Smooth muscle cell of the brain vasculature (primary cell): Measurements from ENCODE around the gene COX4I2.
"Not testable (repeated sequence)": the region's sequence is repeated elsewhere in the genome, so short reads cannot be mapped to it uniquely, and the experiment has no call there.

Experiments
- DNase-seq: peaks from one replicate; pipeline ENCODE4 v3.0.0-alpha.2; 2012; ENCODE audit warnings: low read depth, low spot score

COX4I2 gene

GRCh38 chr20:31637660-31638059 lies at the start of gene COX4I2:
Gene COX4I2, plus strand, starts transcription at chr20:31637912. Its CDS starts 1,106 bp downstream, at chr20:31639018.
- DNase-seq = no peak

GRCh38 chr20:31590717-31591225 lies 46.9 kb upstream of the COX4I2 start:
- no peak for DNase-seq

- DNase-seq = no peak
Measured at GRCh38 chr20:31593221-31594001, 44.3 kb upstream of the COX4I2 start.

- DNase-seq = no peak
Measured at GRCh38 chr20:31594002-31594557, 43.6 kb upstream of the COX4I2 start.

GRCh38 chr20:31594558-31595379 lies 42.9 kb upstream of the COX4I2 start:
- DNase-seq = no peak

DNA sequence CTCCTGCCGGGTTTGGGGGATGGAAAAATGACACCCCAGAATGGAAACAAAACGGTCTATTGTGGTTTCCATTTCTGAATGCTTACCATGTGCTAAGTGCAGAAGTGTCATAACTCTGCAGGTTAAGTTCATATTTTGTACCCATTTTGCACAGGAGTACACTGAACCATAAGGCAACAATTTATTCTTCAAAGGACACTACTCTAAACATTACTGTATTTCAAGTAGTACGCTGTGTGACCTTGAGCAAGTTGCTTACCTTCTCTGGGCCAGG lies 42.4 kb upstream of the COX4I2 start:
- DNase-seq = no peak

- peak; percentile 75 for DNase-seq
Measured at GRCh38 chr20:31595654-31596411, 41.9 kb upstream of the COX4I2 start.

DNA sequence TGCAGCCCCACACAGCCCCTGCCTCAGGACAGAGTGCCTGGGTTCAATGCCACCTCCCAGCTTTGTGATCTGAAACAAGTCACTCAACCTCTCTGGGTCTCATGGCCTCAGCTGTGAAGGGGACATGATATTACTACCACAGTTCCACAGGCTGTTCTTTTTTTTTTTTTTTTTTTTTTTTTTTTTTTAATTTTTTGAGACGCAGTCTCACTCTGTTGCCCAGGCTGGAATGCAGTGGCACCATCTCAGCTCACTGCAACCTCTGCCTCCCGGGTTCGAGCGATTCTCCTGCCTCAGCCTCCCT lies 41.3 kb upstream of the COX4I2 start:
- not testable (repeated sequence) for DNase-seq

GRCh38 chr20:31596831-31597480 lies 40.8 kb upstream of the COX4I2 start:
- no peak for DNase-seq

- no peak for DNase-seq
Measured at GRCh38 chr20:31597481-31597855, 40.2 kb upstream of the COX4I2 start.

GRCh38 chr20:31602431-31602778 lies 35.3 kb upstream of the COX4I2 start:
- DNase-seq = no peak

GRCh38 chr20:31602779-31603441 lies 34.8 kb upstream of the COX4I2 start:
- peak; percentile 65 for DNase-seq

GRCh38 chr20:31603822-31604566 lies 33.7 kb upstream of the COX4I2 start:
- peak; percentile 88 for DNase-seq

GRCh38 chr20:31604567-31605030 lies 33.1 kb upstream of the COX4I2 start:
- DNase-seq = no peak

DNA sequence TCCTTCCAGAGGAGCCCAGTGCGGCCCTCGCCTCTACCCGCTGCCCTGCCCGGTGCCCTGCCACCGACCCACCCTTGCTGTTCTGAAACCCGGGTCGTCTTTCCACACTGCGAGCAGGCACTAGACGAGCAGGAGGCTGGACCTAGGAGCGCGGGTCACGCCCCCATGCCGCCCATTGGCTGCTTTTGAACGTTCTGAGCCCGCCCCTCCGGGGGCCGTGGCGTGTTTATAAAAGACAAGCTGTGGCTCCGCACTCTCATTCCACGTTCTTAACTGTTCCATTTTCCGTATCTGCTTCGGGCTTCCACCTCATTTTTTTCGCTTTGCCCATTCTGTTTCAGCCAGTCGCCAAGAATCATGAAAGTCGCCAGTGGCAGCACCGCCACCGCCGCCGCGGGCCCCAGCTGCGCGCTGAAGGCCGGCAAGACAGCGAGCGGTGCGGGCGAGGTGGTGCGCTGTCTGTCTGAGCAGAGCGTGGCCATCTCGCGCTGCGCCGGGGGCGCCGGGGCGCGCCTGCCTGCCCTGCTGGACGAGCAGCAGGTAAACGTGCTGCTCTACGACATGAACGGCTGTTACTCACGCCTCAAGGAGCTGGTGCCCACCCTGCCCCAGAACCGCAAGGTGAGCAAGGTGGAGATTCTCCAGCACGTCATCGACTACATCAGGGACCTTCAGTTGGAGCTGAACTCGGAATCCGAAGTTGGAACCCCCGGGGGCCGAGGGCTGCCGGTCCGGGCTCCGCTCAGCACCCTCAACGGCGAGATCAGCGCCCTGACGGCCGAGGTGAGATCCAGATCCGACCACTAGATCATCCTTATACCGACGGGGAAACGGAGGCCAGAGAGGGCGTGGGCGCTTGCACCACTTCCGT lies 32.4 kb upstream of the COX4I2 start, which contains the start of gene ID1:
Gene ID1, plus strand, starts transcription at position 259 of the 871 bp plus-strand sequence. Its CDS starts 99 bp downstream, at position 358.
- DNase-seq = peak; percentile 93

DNA sequence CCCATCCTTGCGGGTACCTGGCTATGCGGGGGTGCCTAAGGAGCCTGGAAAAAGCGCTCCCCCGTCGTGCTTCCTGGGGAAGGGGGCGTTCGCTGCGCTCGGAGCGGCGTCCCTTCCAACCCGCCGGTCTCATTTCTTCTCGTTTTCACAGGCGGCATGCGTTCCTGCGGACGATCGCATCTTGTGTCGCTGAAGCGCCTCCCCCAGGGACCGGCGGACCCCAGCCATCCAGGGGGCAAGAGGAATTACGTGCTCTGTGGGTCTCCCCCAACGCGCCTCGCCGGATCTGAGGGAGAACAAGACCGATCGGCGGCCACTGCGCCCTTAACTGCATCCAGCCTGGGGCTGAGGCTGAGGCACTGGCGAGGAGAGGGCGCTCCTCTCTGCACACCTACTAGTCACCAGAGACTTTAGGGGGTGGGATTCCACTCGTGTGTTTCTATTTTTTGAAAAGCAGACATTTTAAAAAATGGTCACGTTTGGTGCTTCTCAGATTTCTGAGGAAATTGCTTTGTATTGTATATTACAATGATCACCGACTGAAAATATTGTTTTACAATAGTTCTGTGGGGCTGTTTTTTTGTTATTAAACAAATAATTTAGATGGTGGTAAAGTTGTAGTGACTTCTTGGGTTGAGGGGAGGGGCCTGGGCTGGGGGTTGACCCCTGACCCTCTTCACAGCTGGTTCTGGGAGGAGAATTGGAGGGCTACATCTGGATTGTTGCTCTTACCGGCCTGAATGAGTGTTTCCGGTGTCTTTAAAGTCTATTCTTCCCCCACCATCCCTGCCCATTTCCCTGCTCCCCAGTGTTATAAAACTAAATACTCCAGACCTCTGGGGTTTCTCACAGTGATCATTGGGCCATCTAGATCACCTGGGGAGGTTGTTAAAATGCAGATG lies 31.6 kb upstream of the COX4I2 start:
- DNase-seq = no peak

DNA sequence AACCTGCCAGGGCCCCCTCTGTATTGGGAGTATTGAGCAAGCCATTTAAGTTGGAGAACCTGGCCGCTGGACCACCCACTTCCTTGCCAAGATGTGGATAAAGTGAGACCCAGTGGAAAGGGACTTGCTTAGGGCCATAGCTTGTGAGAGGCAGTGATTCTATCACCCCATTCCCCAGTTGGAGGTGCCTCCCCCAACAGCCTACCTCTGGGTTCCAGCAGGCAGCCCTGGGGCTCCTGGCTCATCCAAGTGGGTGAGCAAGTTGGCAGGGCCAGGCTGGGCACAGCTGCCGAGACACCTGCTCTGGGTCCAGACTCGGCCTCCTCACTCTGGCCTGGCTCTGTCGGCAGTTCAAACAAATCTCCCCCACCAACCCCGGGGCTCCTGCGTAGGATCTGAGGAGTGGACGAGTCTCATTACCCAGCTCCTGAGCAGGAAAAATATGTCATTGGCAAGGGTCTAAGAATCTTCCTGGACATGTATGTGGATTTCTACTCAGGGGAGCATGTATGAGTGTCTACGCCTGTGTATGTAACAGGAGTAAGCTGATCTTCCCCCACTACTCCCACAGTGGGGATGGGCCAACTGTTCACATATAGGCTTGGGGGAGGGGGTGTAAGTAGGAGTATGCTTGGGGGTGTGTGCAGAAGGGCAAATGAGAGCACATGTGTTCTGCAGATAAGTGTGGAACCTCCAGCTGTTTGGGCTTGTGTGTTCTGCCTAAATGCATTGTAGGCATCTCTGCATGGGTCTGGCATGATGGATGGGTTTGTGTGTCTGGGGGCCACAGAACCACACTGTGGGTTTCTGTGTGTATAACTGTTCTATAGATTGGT lies 30.7 kb upstream of the COX4I2 start:
- no peak for DNase-seq
